CD4-positive, alpha-beta T cell treated with Interleukin-2 at 100 ng/mL for 4 hours (primary cell): ENCODE measurements around the gene COL18A1.

Experiments
- DNase-seq: peaks from one replicate; pipeline ENCODE4 v3.0.0-alpha.2; 2020; ENCODE audit warnings: low spot score

The COL18A1 gene

GRCh38 chr21:45414396-45415187, 9.6 kb downstream of the COL18A1 start:
- no peak for DNase-seq

- no peak for DNase-seq
Measured at GRCh38 chr21:45415188-45415942, 10.4 kb downstream of the COL18A1 start.

GRCh38 chr21:45415943-45416611, 11.1 kb downstream of the COL18A1 start:
- no peak for DNase-seq

- no peak for DNase-seq
Measured at GRCh38 chr21:45416620-45417019, 11.7 kb downstream of the COL18A1 start.

GRCh38 chr21:45417256-45417950, 12.4 kb downstream of the COL18A1 start:
- DNase-seq = no peak

- no peak for DNase-seq
Measured at GRCh38 chr21:45417951-45418300, 13.0 kb downstream of the COL18A1 start.

- DNase-seq = no peak
Measured at GRCh38 chr21:45418301-45419071, 13.5 kb downstream of the COL18A1 start.

- DNase-seq = no peak
Measured at GRCh38 chr21:45419162-45419561, 14.2 kb downstream of the COL18A1 start.

GRCh38 chr21:45420061-45421041, 15.4 kb downstream of the COL18A1 start:
- no peak for DNase-seq

- DNase-seq = no peak
Measured at GRCh38 chr21:45421071-45421845, 16.3 kb downstream of the COL18A1 start.

- DNase-seq = no peak
Measured at GRCh38 chr21:45421846-45422775, 17.1 kb downstream of the COL18A1 start.

- no peak for DNase-seq
Measured at GRCh38 chr21:45423201-45423955, 18.4 kb downstream of the COL18A1 start.

GRCh38 chr21:45423968-45424853, 19.2 kb downstream of the COL18A1 start:
- no peak for DNase-seq

GRCh38 chr21:45424854-45425795, 20.2 kb downstream of the COL18A1 start:
- no peak for DNase-seq
